Gastroesophageal sphincter (tissue), 4 donors: ENCODE measurements around the gene EEF1A1. TPM values are rescaled to one million over a fixed set of nuclear protein-coding genes. Genes with fewer than 3 reads are reported as not detected.
"Not testable (repeated sequence)": the region's sequence is repeated elsewhere in the genome, so short reads cannot be mapped to it uniquely, and the experiment has no call there.

ENCODE experiments used
- ATAC-seq: fragments of 150-250 bp; one replicate; pipeline ENCODE4 v1.9.1; 2016; ENCODE audit warnings: mild to moderate bottlenecking, moderate library complexity
- H3K27ac ChIP-seq, 4 donors: fragments of 200-600 bp; sonication (generic) in 3 of 4; 1 replicate in 3 of 4; 2 replicates in 1 of 4; pipeline ENCODE4 v1.5.1; 2016 to 2019
- H3K27me3 ChIP-seq: fragments of 200-600 bp; sonication (generic); one replicate; pipeline ENCODE4 v1.5.1; 2019
- H3K36me3 ChIP-seq, 2 donors: fragments of 200-600 bp; sonication (generic); one replicate each; pipeline ENCODE4 v1.5.1; 2019; ENCODE audit warnings: control low read depth in 1 of 2
- H3K4me1 ChIP-seq, 3 donors: fragments of 200-600 bp; sonication (generic); 1 replicate in 2 of 3; 2 replicates in 1 of 3; pipeline ENCODE4 v1.5.1; 2016 to 2019; ENCODE audit warnings: control low read depth in 2 of 3
- H3K4me3 ChIP-seq, 2 donors: fragments of 200-600 bp; sonication (generic); one replicate each; pipeline ENCODE4 v1.5.1; 2019; ENCODE audit warnings: mild to moderate bottlenecking in 1 of 2, moderate library complexity in 1 of 2
- H3K9me3 ChIP-seq, 3 donors: fragments of 200-600 bp; sonication (generic); one replicate each; pipeline ENCODE4 v1.5.1; 2017 to 2019; ENCODE audit warnings: control low read depth in 2 of 3
- EP300 ChIP-seq: sonication (generic); formaldehyde crosslinking; IDR thresholded peaks from one replicate; pipeline ENCODE4 v1.6.1; 2017; ENCODE audit warnings: antibody characterized with exemption, mild to moderate bottlenecking
- POLR2A ChIP-seq, 2 donors: fragments of 450-650 bp; IDR thresholded peaks; one replicate each; pipeline ENCODE4 v1.6.1; 2017; ENCODE audit warnings: antibody characterized with exemption in 2 of 2, mild to moderate bottlenecking in 2 of 2, moderate library complexity in 1 of 2
- POLR2AphosphoS5 ChIP-seq: sonication (generic); formaldehyde crosslinking; IDR thresholded peaks from one replicate; pipeline ENCODE4 v1.6.1; 2017; ENCODE audit warnings: antibody characterized with exemption
- WGBS, 2 donors: methylation state at CpG; one replicate each; pipeline ENCODE4 v1.1.5; 2018; ENCODE audit warnings: low coverage in 1 of 2; 5-methylcytosine and 5-hydroxymethylcytosine counted together
- total RNA-seq, 4 donors: library from RNA; depleted of rRNA; stranded (reverse); fragments of >200 nt; gene quantifications; one replicate each; pipeline ENCODE4 v1.1.0, GENCODE V29; 2016
- TF ChIP-seq, protein P1 (sequence below), 4 experiments: fragments of 200-600 bp in 2 of 4; fragments of 450-650 bp in 2 of 4; sonication (generic) in 1 of 4; IDR thresholded peaks; one replicate each; pipeline ENCODE4 v1.5.1; 2017 to 2019; ENCODE audit warnings: antibody characterized with exemption in 4 of 4, mild to moderate bottlenecking in 2 of 4, moderate library complexity in 2 of 4

The EEF1A1 gene
- over 10,000 TPM in 2 of 4 donors, 1,000 to 10,000 TPM in 2; 7,131 to 12,070 (median 10,987) TPM for total RNA-seq

DNA sequence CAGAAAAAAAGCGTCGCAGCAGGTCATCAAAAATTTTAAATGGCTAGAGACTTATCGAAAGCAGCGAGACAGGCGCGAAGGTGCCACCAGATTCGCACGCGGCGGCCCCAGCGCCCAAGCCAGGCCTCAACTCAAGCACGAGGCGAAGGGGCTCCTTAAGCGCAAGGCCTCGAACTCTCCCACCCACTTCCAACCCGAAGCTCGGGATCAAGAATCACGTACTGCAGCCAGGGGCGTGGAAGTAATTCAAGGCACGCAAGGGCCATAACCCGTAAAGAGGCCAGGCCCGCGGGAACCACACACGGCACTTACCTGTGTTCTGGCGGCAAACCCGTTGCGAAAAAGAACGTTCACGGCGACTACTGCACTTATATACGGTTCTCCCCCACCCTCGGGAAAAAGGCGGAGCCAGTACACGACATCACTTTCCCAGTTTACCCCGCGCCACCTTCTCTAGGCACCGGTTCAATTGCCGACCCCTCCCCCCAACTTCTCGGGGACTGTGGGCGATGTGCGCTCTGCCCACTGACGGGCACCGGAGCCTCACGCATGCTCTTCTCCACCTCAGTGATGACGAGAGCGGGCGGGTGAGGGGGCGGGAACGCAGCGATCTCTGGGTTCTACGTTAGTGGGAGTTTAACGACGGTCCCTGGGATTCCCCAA, at the start of gene EEF1A1:
EEF1A1 (minus strand) TSS at position 345 of the 663 bp plus-strand sequence. CDS start 1,006 bp downstream, outside the sequence.
- Histone ChIP-seq H3K27me3 (no peaks in the 10 kb centered on the region), H3K9me3 (no peaks in the 10 kb centered on the region), H3K36me3 (peaks cover 0 to 38% of the 10 kb centered on the region in 2 donors), H3K4me1 (peaks cover 0 to 60% (median 27%) of the 10 kb centered on the region in 3 donors), H3K4me3 (peak within 1 kb of the TSS; percentile 84 to 92), H3K27ac (peak within 1 kb of the TSS; percentile 96 to 100 (median 99))
- WGBS, 2 donors = 4% methylated on average over 7 of the region's 53 CpGs; no CpG with 5 or more reads in 1 of the 2 donors
- TF ChIP-seq, protein P1, sequence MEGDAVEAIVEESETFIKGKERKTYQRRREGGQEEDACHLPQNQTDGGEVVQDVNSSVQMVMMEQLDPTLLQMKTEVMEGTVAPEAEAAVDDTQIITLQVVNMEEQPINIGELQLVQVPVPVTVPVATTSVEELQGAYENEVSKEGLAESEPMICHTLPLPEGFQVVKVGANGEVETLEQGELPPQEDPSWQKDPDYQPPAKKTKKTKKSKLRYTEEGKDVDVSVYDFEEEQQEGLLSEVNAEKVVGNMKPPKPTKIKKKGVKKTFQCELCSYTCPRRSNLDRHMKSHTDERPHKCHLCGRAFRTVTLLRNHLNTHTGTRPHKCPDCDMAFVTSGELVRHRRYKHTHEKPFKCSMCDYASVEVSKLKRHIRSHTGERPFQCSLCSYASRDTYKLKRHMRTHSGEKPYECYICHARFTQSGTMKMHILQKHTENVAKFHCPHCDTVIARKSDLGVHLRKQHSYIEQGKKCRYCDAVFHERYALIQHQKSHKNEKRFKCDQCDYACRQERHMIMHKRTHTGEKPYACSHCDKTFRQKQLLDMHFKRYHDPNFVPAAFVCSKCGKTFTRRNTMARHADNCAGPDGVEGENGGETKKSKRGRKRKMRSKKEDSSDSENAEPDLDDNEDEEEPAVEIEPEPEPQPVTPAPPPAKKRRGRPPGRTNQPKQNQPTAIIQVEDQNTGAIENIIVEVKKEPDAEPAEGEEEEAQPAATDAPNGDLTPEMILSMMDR (IDR thresholded peaks at IDR 0.05) = no peak
- peak; percentile 99 to 100 for TF ChIP-seq POLR2A (IDR thresholded peaks at IDR 0.05)
- peak; percentile 100 for TF ChIP-seq POLR2AphosphoS5
- peak; percentile 47 for TF ChIP-seq EP300
- peak; percentile 93 for ATAC-seq

DNA sequence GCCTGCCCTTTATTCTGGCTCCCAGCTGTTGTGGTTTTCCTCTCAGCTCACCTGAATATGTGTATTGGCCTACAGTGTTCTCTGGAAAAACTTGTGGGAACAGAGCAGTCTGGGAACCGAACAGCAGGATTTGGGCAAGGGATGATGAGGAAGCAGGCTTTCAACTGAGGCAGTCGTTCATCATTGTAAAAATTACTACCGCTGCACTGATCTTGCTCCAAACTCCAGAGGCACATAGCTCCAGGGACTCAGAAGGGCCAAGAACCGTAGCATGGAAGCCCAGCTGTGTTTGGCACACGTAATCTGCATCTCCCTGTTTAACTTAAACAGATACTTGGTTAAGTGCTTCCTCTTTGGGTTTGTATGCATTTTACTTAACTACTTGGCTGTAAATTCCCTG, 48.3 kb upstream of the EEF1A1 start:
- H3K4me1 ChIP-seq = no peaks in the 10 kb centered on the region
- no peaks in the 10 kb centered on the region for H3K36me3 ChIP-seq
- H3K4me3 ChIP-seq = no peak overlapping the region
- no peak for ATAC-seq
- no peak overlapping the region for H3K27ac ChIP-seq
- 67 to 69% methylated on average over 4 to 5 of the region's 5 CpGs for WGBS, 2 donors
- TF ChIP-seq POLR2A (IDR thresholded peaks at IDR 0.05) (no peak), EP300 (no peak), POLR2AphosphoS5 (no peak)
- TF ChIP-seq, protein P1 (IDR thresholded peaks at IDR 0.05) = no peak
- no peaks in the 10 kb centered on the region for H3K9me3 ChIP-seq
- no peaks in the 10 kb centered on the region for H3K27me3 ChIP-seq

DNA sequence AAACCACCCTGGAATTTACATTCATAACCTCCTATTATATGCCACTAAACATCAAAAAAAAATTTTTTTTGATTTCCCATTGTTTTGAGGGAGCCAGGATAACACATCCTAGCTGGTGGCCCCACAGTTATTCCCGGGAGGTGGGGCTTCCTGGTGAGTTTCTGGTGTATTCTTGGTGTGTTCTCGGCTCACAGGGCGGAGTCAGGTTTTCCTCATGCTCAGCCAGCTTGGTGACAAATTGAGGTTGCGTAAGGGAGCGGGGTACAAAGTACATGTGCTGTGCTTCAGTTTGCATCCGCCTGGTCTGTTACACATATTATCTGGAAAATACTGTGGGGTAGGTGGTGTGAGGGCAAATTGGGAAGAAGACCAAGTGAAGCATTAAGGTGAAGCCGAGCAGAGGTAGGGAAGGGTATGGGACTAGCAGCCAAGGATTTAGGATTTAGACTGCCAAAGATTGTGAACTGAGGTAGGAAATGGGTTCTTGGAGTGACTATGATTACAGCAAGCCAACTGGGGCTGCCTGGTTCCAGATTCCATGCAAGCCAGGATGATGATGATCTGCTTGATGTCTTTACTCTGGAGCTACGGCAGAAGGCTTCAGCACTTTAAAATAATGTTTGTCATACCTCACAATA, 46.2 kb upstream of the EEF1A1 start:
- no peaks in the 10 kb centered on the region for H3K4me1 ChIP-seq
- H3K9me3 ChIP-seq = no peaks in the 10 kb centered on the region
- H3K27ac ChIP-seq = peak overlapping the region in 2 of 4 donors; percentile 64 to 71
- H3K27me3 ChIP-seq = no peaks in the 10 kb centered on the region
- WGBS, 2 donors = 77% methylated on average over 5 of the region's 8 CpGs; no CpG with 5 or more reads in 1 of the 2 donors
- ATAC-seq = peak; percentile 96
- no peaks in the 10 kb centered on the region for H3K36me3 ChIP-seq
- no peak overlapping the region for H3K4me3 ChIP-seq
- TF ChIP-seq, protein P1 (IDR thresholded peaks at IDR 0.05) = no peak
- TF ChIP-seq EP300 (no peak), POLR2AphosphoS5 (peak; percentile 22)

DNA sequence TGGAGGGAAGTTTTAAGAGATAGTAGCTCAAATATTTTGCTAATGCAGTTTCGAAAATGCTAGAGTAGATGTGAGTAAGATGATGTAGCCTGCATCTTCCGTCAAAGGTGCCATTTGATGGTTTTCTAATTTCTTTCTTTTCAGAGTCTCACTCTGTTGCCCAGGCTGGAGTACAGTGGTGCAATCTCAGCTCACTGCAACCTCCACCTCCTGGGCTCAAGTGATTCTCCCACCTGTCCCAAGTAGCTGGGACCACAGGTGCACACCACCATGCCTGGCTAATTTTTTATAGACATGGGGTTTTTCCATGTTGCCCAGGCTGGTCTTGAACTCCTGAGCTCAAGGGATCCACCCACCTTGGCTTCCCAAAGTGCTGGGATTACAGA, 45.6 kb upstream of the EEF1A1 start:
- H3K27ac ChIP-seq = peak overlapping the region in 2 of 4 donors; percentile 47 to 64
- H3K9me3 ChIP-seq, H3K27me3 ChIP-seq, H3K36me3 ChIP-seq, ATAC-seq, H3K4me1 ChIP-seq, H3K4me3 ChIP-seq: not testable (repeated sequence)
- 100% methylated on average over 1 to 2 of the region's 2 CpGs for WGBS, 2 donors

DNA sequence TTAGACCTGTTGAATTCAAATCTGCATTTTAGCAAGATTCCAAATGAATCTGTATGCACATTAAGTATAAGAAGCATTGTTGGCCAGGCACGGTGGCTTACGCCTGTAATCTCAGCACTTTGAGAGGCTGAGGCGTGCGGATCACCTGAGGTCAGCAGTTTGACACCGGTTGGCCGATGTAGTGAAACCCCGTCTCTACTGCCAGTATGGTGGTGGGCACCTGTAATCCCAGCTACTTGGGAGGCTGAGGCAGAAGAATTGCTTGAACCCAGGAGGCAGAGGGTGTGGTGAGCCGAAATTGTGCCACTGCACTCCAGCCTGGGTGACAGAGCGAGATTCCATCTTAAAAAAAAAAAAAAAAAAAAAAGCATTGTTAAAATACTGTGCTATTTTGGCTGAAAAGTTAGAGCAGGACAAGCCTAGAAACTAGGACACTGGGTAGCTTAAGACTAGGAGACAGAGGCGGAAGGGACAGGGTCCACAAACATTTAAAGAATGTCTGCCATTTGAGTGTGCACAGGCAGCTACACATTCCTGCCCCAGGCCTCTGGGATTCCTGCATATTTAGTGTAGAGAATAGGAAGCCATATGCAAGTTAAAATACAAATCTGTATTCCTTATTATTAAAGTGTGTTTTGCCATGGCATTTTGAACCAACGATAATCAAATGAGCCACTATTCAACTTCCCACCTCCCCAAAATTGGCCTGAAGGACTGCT, 45.1 kb upstream of the EEF1A1 start:
- no peaks in the 10 kb centered on the region for H3K36me3 ChIP-seq
- no peaks in the 10 kb centered on the region for H3K27me3 ChIP-seq
- no peak for TF ChIP-seq POLR2AphosphoS5
- TF ChIP-seq POLR2A (IDR thresholded peaks at IDR 0.05) = no peak
- no peak for TF ChIP-seq EP300
- TF ChIP-seq, protein P1 (IDR thresholded peaks at IDR 0.05) = no peak
- no peak for ATAC-seq
- H3K4me1 ChIP-seq = no peaks in the 10 kb centered on the region
- peak overlapping the region in 1 of 4 donors; percentile 64 for H3K27ac ChIP-seq
- H3K9me3 ChIP-seq = no peaks in the 10 kb centered on the region
- H3K4me3 ChIP-seq = no peak overlapping the region
- WGBS, 2 donors = 78 to 91% methylated on average over 3 to 8 of the region's 11 CpGs
